ENCODE data around the gene GPN2. TPM values are rescaled to one million over a fixed set of nuclear protein-coding genes. Genes with fewer than 3 reads are reported as not detected.

GPN2 gene
- total RNA-seq (10 to 100 TPM in 8 of 9 donors, 1 to 10 TPM in 1; 7.6 to 27.4 (median 17.1) TPM), polyA plus RNA-seq (10 to 100 TPM; 12.0 to 15.7 TPM)
- long read RNA-seq, donor 1, full-length matches to known transcripts = 15 of 18 reads
- long read RNA-seq, donor 1, partial matches to known transcripts = 1 of 18 reads
- long read RNA-seq, donor 1, other reads (novel, unspliced or antisense) = 2 of 18 reads
- long read RNA-seq, donor 2, full-length matches to known transcripts = 46 of 55 reads
- long read RNA-seq, donor 2, partial matches to known transcripts = 1 of 55 reads
- long read RNA-seq, donor 2, other reads (novel, unspliced or antisense) = 8 of 55 reads
- long read RNA-seq, donor 3, full-length matches to known transcripts = 9 of 10 reads
- long read RNA-seq, donor 3, partial matches to known transcripts = 0 of 10 reads
- long read RNA-seq, donor 3, other reads (novel, unspliced or antisense) = 1 of 10 reads

DNA sequence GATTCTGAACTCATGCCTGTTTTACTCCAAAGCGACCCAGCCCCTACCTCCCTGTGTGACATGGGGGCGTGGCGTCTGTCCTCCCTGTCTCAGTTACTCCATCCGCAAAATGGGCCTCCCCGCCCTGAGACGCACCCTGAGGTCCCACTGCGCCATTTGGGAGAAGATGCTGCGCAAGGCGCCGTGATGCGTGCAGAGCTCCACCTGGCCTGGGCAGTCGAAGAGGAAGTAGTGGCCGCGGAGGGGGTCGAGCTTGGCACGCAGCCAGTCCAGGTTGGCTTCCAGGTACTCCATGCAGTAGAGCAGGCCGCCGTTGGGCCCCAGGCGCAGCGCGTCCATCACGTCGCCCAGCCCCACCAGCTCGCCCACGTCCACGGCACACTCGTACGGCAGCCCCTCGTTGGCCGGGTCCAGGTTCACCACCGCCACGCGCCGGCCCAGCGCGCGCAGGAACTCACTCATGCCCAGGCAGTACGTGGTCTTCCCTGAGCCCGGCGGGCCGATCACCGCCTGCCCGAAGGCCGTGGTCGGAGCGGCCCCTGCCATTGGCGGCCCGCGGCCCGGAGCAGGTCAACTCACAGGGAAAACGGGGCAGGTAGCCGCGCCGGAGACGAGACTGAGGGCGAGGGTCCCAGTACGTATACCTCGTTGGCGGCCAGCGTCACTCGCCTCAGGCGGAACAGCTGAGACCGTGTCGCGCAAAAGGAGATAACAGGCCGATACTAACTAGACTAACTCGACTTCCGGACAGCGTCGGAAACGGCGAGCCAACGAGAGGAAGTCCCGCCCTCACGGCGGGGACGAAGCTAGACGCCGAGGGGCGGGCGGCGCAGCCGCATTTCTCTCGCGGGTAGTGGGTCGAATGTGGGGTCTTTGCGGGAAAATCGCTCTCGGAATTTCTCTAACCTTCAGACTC, at the start of gene GPN2:
TSS of gene GPN2 (minus strand) at position 733 of the 916 bp plus-strand sequence. CDS start at position 546, 187 bp downstream.
- Histone ChIP-seq H3K9me3 (no peaks in the 10 kb centered on the region), H3K36me3 (peaks cover 3 to 85% (median 70%) of the 10 kb centered on the region in 9 donors), H3K27me3 (no peaks in the 10 kb centered on the region), H3K4me1 (peaks cover 4 to 35% (median 21%) of the 10 kb centered on the region in 12 donors), H3K4me3 (peak within 1 kb of the TSS; percentile 73 to 100 (median 90)), H3K27ac (peak within 1 kb of the TSS; percentile 79 to 94 (median 89))
- DNase-seq = peak; percentile 78 to 89 (median 85)
- TF ChIP-seq, protein P1, sequence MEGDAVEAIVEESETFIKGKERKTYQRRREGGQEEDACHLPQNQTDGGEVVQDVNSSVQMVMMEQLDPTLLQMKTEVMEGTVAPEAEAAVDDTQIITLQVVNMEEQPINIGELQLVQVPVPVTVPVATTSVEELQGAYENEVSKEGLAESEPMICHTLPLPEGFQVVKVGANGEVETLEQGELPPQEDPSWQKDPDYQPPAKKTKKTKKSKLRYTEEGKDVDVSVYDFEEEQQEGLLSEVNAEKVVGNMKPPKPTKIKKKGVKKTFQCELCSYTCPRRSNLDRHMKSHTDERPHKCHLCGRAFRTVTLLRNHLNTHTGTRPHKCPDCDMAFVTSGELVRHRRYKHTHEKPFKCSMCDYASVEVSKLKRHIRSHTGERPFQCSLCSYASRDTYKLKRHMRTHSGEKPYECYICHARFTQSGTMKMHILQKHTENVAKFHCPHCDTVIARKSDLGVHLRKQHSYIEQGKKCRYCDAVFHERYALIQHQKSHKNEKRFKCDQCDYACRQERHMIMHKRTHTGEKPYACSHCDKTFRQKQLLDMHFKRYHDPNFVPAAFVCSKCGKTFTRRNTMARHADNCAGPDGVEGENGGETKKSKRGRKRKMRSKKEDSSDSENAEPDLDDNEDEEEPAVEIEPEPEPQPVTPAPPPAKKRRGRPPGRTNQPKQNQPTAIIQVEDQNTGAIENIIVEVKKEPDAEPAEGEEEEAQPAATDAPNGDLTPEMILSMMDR (IDR thresholded peaks at IDR 0.05) = no peak
- TF ChIP-seq POLR2A (IDR thresholded peaks at IDR 0.05) = peak in 1 of 2 donors; percentile 71
- 0 to 3% (median 1%) methylated on average over 50 to 89 of the region's 89 CpGs for WGBS, 4 donors
- intact Hi-C loops (cut with DNase I) = no loop called here
- peak; percentile 77 to 96 (median 94) for ATAC-seq

DNA sequence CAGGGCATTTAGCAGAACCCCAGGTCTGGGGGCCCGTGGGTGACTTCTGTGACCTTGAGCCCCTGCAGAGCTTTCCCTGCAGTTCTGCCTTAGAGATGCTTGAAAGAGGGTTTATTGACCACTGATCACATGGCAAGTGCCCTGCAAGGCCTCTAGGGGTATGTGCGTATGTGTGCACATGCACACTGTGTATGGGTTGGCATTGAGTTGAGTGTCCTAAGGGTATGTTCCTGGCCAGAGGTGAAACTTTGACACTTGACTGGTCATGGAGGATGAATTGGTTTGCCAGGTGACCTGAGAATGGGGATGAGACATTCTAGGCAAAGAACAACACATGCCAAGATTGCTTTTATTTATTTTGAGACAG, 48.6 kb upstream of the GPN2 start:
- intact Hi-C loops (cut with DNase I) = no loop called here
- H3K36me3 ChIP-seq = peaks cover 0 to 65% (median 47%) of the 10 kb centered on the region in 9 donors
- TF ChIP-seq POLR2A (IDR thresholded peaks at IDR 0.05) = no peak
- TF ChIP-seq, protein P1 (IDR thresholded peaks at IDR 0.05) = no peak
- WGBS, 4 donors = 84 to 100% (median 92%) methylated on average over 1 to 2 of the region's 2 CpGs
- H3K9me3 ChIP-seq = no peaks in the 10 kb centered on the region
- no peak for DNase-seq
- no peaks in the 10 kb centered on the region for H3K27me3 ChIP-seq
- H3K27ac ChIP-seq = peak overlapping the region in 9 of 12 donors; percentile 27 to 75 (median 68)
- peaks cover 0 to 40% (median 11%) of the 10 kb centered on the region in 12 donors for H3K4me1 ChIP-seq
- no peak overlapping the region for H3K4me3 ChIP-seq
- ATAC-seq = peak in 1 of 4 donors; percentile 9

DNA sequence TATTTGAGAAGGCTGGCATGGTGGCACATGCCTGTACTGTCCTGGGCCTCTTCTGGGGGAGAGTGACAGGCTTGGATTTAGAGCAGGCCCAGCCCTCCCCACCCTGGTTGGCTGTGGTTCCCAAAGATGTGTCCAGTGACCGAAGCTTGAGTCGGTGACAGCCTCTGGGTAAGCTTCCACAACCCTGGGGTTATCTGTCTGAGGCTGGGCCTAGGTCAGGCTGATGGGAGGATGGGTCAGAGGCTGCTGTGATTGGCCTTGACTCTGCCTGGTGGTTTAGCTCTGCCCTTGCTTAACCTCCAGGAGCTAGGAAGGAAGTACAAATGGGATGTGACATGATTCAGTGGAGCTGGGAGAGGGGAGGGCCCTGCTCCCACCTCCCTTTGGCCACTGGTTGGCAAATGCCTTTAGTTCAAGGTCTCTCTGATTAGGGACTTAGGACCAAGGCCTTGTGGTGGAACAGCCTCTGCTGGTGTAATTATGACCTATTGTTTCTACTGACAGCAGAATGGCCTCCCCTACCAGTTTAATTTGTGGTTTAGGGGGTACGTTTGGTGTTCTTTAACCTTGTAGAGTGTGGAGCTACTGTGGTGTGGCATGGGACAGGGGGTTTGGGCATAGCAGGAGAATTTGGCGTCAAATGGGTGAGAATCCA, 48.0 kb upstream of the GPN2 start:
- Histone ChIP-seq H3K4me1 (peaks cover 0 to 40% (median 11%) of the 10 kb centered on the region in 12 donors), H3K4me3 (no peak overlapping the region), H3K36me3 (peaks cover 0 to 65% (median 46%) of the 10 kb centered on the region in 9 donors), H3K27me3 (no peaks in the 10 kb centered on the region), H3K27ac (peak overlapping the region in 11 of 12 donors; percentile 8 to 75 (median 68)), H3K9me3 (no peaks in the 10 kb centered on the region)
- DNase-seq = peak in 4 of 5 donors; percentile 31 to 62 (median 37)
- ATAC-seq = peak; percentile 62 to 82 (median 72)
- TF ChIP-seq, protein P1 (IDR thresholded peaks at IDR 0.05) = no peak
- TF ChIP-seq POLR2A (IDR thresholded peaks at IDR 0.05) = no peak
- intact Hi-C loops (cut with DNase I) = no loop called here
- WGBS, 4 donors = 51 to 71% (median 67%) methylated on average over 4 of the region's 4 CpGs
